AG04450 (cell line): ENCODE results near the gene KLHDC8A. TPM values are rescaled to one million over a fixed set of nuclear protein-coding genes. Genes with fewer than 3 reads are reported as not detected.

Experiments
- CTCF ChIA-PET: fragments of 300-600, 350-600 bp; formaldehyde crosslinking; extraction: SDS; loops from one replicate; lab custom pipeline; 2022; ENCODE audit warnings: antibody characterized with exemption, inconsistent platforms; lab: Charles Lee
- POLR2A ChIA-PET: fragments of 350-600 bp; formaldehyde crosslinking; extraction: SDS; loops from one replicate; lab custom pipeline; 2021; ENCODE audit warnings: antibody characterized with exemption, inconsistent platforms; lab: Yijun Ruan, JAX
- DNase-seq: peaks from one replicate; pipeline ENCODE4 v3.0.0-alpha.2; 2011; ENCODE audit warnings: low read depth, low spot score
- H3K27ac ChIP-seq: one replicate; pipeline ENCODE4 v1.5.1; 2012; ENCODE audit warnings: low read depth, low read length, control low read depth
- H3K27me3 ChIP-seq: one replicate; pipeline ENCODE4 v1.6.0; 2012; ENCODE audit warnings: low read length; ENCODE audit not compliant: control insufficient read depth, insufficient read depth
- H3K4me3 ChIP-seq: 2 replicates; pipeline ENCODE4 v1.5.1; 2011; ENCODE audit warnings: mild to moderate bottlenecking, low read depth, low read length, control low read depth
- H3K9me3 ChIP-seq: 2 replicates; pipeline ENCODE4 v1.5.1; 2012; ENCODE audit warnings: low read length; ENCODE audit not compliant: control insufficient read depth, insufficient read depth
- CTCF ChIP-seq: IDR thresholded peaks from 2 replicates; pipeline ENCODE4 v1.5.1; 2011; ENCODE audit warnings: low read depth, low read length, control low read depth, inconsistent platforms
- polyA plus RNA-seq: library from polyadenylated mRNA; depleted of rRNA; stranded (reverse); fragments of >200 nt; gene quantifications from 2 replicates; pipeline ENCODE4 v1.2.3, GENCODE V29; 2011

The KLHDC8A gene
- polyA plus RNA-seq, 1 experiment = 0.06 TPM

DNA sequence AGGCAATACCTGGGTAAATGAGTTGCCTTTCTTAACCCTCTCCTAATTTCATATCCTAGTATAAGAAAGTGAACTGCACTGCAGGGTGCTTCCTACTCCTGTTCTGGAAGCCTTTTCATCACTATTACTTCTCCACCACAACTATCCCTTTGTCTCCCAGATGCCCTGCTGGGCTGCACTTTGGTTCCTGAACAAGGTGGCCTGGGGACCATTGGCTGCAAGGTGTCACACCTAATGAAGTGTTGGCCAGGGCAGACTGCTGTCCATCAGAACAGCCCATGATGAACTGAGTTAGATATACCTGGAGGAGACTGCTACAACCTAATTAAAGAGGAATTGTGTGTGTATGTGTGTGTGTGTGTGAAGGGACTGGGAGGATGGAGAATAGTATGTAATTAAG lies 1.9 kb upstream of the KLHDC8A start:
- ChIA-PET CTCF (interaction anchor here (1.2 to 8.9 kb wide), 2 partner anchors 24 to 127 kb away, joined by 3 to 165 read pairs; no protein-coding TSS in a partner anchor), POLR2A (no interaction called here)
- no peak for TF ChIP-seq CTCF
- Histone ChIP-seq H3K27ac (no peak overlapping the region), H3K27me3 (peaks cover 21% of the 10 kb centered on the region), H3K9me3 (no peaks in the 10 kb centered on the region), H3K4me3 (no peak overlapping the region)
- DNase-seq = no peak

DNA sequence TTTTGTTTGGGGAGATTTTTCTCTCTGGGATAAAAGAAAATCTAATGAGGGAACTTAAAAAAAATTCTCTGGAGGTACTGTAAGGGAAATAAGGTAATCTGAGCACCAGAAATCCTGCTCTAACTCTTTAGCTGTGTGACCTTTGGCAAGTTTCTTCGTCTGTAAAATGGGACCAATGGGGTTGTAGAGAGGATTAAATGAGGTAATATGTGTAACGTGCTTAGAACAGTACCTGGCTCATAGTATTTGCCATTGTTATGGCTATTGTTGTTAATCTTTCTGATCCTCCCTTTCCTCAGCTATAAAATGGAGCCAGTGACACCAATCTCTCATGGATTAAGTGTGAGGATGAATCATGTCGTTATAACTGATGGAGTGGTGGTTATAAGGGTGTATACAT lies 845 bp upstream of the KLHDC8A start:
- H3K4me3 ChIP-seq = no peak overlapping the region
- H3K9me3 ChIP-seq = no peaks in the 10 kb centered on the region
- DNase-seq = no peak
- TF ChIP-seq CTCF = no peak
- ChIA-PET CTCF (interaction anchor here (4.6 to 8.9 kb wide), 2 partner anchors 85 to 128 kb away, joined by 40 to 165 read pairs; no protein-coding TSS in a partner anchor), POLR2A (no interaction called here)
- no peak overlapping the region for H3K27ac ChIP-seq
- H3K27me3 ChIP-seq = peaks cover 21% of the 10 kb centered on the region

DNA sequence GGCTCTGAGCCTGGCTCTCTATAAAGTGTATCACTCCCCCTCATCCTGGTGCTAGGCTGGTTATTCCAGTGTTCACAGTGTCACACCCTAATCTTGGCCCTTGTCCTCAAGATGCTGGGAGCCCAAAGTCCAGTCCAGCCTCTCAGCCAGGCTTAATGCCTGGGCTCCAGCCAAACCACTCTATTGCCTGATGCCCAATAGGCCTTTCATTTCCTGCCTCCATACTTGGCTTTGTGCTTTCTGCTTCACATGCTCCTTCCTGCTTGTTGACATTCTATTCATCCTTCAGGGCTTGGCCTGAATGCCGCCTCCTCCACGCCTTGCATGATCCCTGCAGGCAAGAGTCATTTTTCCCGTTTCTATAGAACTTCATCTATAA lies 1.7 kb downstream of the KLHDC8A start:
- ChIA-PET CTCF (interaction anchor here (0.7 to 8.9 kb wide), 33 partner anchors 8 to 302 kb away, joined by 3 to 165 read pairs (median 9); no protein-coding TSS in a partner anchor), POLR2A (no interaction called here)
- Histone ChIP-seq H3K4me3 (no peak overlapping the region), H3K27ac (no peak overlapping the region), H3K27me3 (peaks cover 18% of the 10 kb centered on the region), H3K9me3 (no peaks in the 10 kb centered on the region)
- TF ChIP-seq CTCF = no peak
- no peak for DNase-seq

DNA sequence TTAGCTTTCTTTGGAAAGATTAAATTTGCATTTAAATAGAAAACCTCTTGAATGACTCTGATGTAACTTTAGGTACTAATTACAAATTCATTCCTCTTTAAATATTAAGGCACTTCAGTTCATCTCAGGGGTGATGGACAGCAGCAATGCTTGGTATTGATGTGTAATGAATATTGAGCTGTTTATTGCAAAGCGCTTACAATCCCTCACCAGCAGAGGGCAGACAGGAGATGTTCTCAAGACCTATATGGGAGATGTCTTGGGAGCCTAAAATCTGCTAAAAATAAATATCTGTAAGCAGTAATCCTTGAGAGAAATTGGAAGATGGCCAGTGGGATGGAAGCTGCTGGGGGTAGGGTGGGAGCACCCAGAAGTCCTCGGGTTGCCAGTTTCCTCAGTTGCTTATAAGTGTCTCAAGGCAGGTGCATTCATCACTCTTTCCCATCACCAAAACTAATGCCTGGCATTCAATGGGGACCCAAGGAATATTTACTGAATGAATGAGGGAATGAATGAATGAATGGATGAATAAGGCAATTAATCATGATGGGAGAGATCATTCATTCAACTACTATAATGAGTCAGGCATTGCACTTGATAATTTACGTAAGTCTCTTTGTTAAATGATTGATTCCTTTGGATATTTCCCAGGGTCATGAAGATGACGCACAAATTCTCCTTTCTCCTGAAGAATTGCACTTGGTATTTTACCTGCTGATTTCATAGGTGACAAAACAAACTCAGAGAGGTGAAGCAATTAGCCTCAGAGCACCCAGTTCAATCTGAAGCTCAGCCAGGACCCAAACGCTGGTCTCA lies 2.3 kb downstream of the KLHDC8A start:
- Histone ChIP-seq H3K27me3 (peaks cover 17% of the 10 kb centered on the region), H3K9me3 (no peaks in the 10 kb centered on the region), H3K27ac (no peak overlapping the region), H3K4me3 (no peak overlapping the region)
- CTCF ChIA-PET = interaction anchor here (0.5 to 8.9 kb wide), 76 partner anchors 8 to 1422 kb away, joined by 3 to 165 read pairs (median 5); partner anchors contain the start of genes LEMD1 and NUAK2
- TF ChIP-seq CTCF = peak; percentile 94
- POLR2A ChIA-PET = interaction anchor here (0.9 kb wide), 1 partner anchor 131 kb away, joined by 3 read pairs; no protein-coding TSS in a partner anchor
- peak; percentile 56 for DNase-seq

DNA sequence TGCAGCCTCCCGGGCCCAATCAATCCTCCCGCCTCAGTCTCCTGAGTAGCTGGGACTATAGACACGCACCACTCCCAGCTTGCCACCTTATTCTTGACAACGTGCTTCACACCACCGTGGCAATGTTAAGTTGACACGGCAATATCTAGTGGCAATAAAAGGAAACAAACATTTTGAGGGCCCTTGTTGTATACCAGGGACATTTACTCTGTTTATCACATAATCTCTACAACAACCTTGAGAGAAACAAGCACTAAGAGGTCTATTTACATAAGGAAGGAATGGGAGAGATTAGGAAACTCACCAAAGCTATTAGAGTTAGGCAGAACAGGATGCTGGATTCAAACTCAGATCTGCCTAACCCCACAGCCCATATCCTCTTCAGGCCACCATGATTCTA lies 3.1 kb downstream of the KLHDC8A start:
- Histone ChIP-seq H3K4me3 (no peak overlapping the region), H3K27ac (no peak overlapping the region), H3K27me3 (peaks cover 14% of the 10 kb centered on the region), H3K9me3 (no peaks in the 10 kb centered on the region)
- CTCF ChIA-PET = interaction anchor here (0.6 to 8.9 kb wide), 74 partner anchors 8 to 1044 kb away, joined by 3 to 165 read pairs (median 5); partner anchors contain the start of genes LEMD1 and NUAK2
- no peak for DNase-seq
- POLR2A ChIA-PET = no interaction called here
- TF ChIP-seq CTCF = no peak
